Epithelial cell of esophagus (primary cell): ENCODE measurements around the gene PLA2G2E.
A peak's percentile ranks its signal among the peaks of the same experiment; 100 is the strongest.

ENCODE experiments used
- DNase-seq: peaks from one replicate; pipeline ENCODE4 v3.0.0; 2010; ENCODE audit warnings: low read depth
- H3K4me3 ChIP-seq: 2 replicates; pipeline ENCODE4 v1.5.1; 2011; ENCODE audit warnings: mild to moderate bottlenecking, low read length, control low read depth
- TF ChIP-seq, protein P1 (sequence below): IDR thresholded peaks from 2 replicates; pipeline ENCODE4 v1.5.1; 2011; ENCODE audit warnings: low read depth, mild to moderate bottlenecking, low read length, control low read depth, inconsistent platforms; ENCODE audit not compliant: insufficient read depth; ENCODE audit errors: missing control alignments

PLA2G2E gene

GRCh38 chr1:19957779-19958178 is 34.4 kb upstream of the PLA2G2E start:
- TF ChIP-seq, protein P1, sequence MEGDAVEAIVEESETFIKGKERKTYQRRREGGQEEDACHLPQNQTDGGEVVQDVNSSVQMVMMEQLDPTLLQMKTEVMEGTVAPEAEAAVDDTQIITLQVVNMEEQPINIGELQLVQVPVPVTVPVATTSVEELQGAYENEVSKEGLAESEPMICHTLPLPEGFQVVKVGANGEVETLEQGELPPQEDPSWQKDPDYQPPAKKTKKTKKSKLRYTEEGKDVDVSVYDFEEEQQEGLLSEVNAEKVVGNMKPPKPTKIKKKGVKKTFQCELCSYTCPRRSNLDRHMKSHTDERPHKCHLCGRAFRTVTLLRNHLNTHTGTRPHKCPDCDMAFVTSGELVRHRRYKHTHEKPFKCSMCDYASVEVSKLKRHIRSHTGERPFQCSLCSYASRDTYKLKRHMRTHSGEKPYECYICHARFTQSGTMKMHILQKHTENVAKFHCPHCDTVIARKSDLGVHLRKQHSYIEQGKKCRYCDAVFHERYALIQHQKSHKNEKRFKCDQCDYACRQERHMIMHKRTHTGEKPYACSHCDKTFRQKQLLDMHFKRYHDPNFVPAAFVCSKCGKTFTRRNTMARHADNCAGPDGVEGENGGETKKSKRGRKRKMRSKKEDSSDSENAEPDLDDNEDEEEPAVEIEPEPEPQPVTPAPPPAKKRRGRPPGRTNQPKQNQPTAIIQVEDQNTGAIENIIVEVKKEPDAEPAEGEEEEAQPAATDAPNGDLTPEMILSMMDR, result no peak
- no peak overlapping the region for H3K4me3 ChIP-seq
- no peak for DNase-seq

GRCh38 chr1:19955534-19956170 is 32.2 kb upstream of the PLA2G2E start:
- no peak overlapping the region for H3K4me3 ChIP-seq
- TF ChIP-seq, protein P1, result no peak
- DNase-seq, result no peak

- DNase-seq, result no peak
- H3K4me3 ChIP-seq, result no peak overlapping the region
- TF ChIP-seq, protein P1, result no peak
Observed at GRCh38 chr1:19954059-19954458, 30.6 kb upstream of the PLA2G2E start.

GRCh38 chr1:19949016-19949415 is 25.6 kb upstream of the PLA2G2E start:
- peak; percentile 92 for DNase-seq
- TF ChIP-seq, protein P1, result no peak
- no peak overlapping the region for H3K4me3 ChIP-seq

- no peak for DNase-seq
- no peak overlapping the region for H3K4me3 ChIP-seq
- TF ChIP-seq, protein P1, result no peak
Observed at GRCh38 chr1:19946971-19947370, 23.6 kb upstream of the PLA2G2E start.

DNA sequence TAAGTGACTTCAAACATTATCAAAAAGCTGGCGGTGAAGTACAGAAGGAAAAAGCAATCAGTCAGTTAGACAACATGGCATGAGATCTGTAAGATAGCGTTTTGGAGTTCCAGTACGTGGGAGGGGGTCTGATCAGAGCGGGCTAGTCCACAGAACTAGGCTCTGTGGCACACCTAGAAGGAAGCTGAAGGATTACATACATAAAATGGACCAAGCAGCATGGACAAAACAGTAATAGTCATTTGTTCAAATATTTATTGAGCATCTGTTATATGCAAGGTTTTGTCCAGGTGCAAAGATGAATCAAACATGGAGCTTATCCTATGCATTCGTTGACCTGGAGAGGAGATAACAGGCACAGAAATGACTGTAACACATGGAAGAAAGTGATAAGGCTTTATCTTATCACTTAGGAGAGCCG is 22.9 kb upstream of the PLA2G2E start:
- H3K4me3 ChIP-seq, result no peak overlapping the region
- no peak for DNase-seq
- TF ChIP-seq, protein P1, result no peak

DNA sequence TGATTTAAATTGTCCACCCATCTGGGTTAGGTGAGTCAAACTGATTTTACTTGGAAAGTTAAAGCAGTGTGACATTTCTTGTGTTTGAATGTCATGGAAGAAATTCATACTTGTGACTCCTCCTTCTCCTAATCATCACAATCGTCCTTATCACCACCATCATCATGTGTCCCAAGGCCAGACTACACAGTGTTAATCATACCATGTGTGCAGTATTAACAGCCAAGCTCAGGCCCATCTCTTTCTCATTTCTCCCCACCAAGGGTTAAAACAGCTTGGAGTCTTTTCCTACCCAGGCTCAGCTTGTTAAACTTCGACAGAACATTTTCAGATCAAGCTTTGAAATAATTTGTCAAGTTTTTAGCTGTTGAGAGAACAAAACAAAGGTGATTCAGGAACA is 22.5 kb upstream of the PLA2G2E start:
- TF ChIP-seq, protein P1, result no peak
- H3K4me3 ChIP-seq, result no peak overlapping the region
- no peak for DNase-seq
